Hepatocyte (in vitro differentiated cells): ENCODE data around the gene MYMX. TPM values are rescaled to one million over a fixed set of nuclear protein-coding genes. Genes with fewer than 3 reads are reported as not detected.

Experiments used
- DNase-seq: peaks from one replicate; pipeline ENCODE4 v3.0.0-alpha.2; 2016; ENCODE audit warnings: low spot score
- H2AFZ ChIP-seq: fragments of 200-600 bp; sonication (generic); 2 replicates; pipeline ENCODE4 v1.6.0; 2016; ENCODE audit warnings: antibody characterized with exemption, mild to moderate bottlenecking
- H3K27ac ChIP-seq: fragments of 200-600 bp; sonication (generic); 2 replicates; pipeline ENCODE4 v1.5.1; 2016; ENCODE audit warnings: mild to moderate bottlenecking
- H3K27me3 ChIP-seq: fragments of 200-600 bp; sonication (generic); 2 replicates; pipeline ENCODE4 v1.6.1; 2016
- H3K36me3 ChIP-seq: fragments of 200-600 bp; sonication (generic); replicated peaks from 2 replicates; pipeline ENCODE4 v1.5.1; 2016; ENCODE audit warnings: low read depth; ENCODE audit not compliant: insufficient read depth
- H3K4me1 ChIP-seq: fragments of 200-600 bp; sonication (generic); 2 replicates; pipeline ENCODE4 v1.5.1; 2016; ENCODE audit warnings: mild to moderate bottlenecking, moderate library complexity; ENCODE audit not compliant: insufficient read depth
- H3K4me2 ChIP-seq: fragments of 200-600 bp; sonication (generic); 2 replicates; pipeline ENCODE4 v1.6.0; 2016
- H3K4me3 ChIP-seq: fragments of 200-600 bp; sonication (generic); 2 replicates; pipeline ENCODE4 v1.5.1; 2016; ENCODE audit warnings: mild to moderate bottlenecking
- H3K79me2 ChIP-seq: fragments of 200-600 bp; sonication (generic); 2 replicates; pipeline ENCODE4 v1.6.0; 2017; ENCODE audit warnings: mild to moderate bottlenecking
- H3K9me2 ChIP-seq: fragments of 200-600 bp; sonication (generic); replicated peaks from 2 replicates; pipeline ENCODE4 v1.6.0; 2017; ENCODE audit warnings: mild to moderate bottlenecking; ENCODE audit not compliant: insufficient read depth
- H3K9me3 ChIP-seq: fragments of 200-600 bp; sonication (generic); 2 replicates; pipeline ENCODE4 v1.5.1; 2016; ENCODE audit warnings: low read depth, mild to moderate bottlenecking
- H4K20me1 ChIP-seq: fragments of 200-600 bp; sonication (generic); 2 replicates; pipeline ENCODE4 v1.6.0; 2016; ENCODE audit warnings: mild to moderate bottlenecking; ENCODE audit not compliant: insufficient read depth, poor library complexity, severe bottlenecking
- CTCF ChIP-seq: fragments of 200-600 bp; sonication (generic); IDR thresholded peaks from 2 replicates; pipeline ENCODE4 v1.5.1; 2016; ENCODE audit warnings: antibody characterized with exemption, mild to moderate bottlenecking; ENCODE audit not compliant: poor library complexity
- EZH2 ChIP-seq: fragments of 200-600 bp; sonication (generic); IDR thresholded peaks from 2 replicates; pipeline ENCODE4 v1.6.1; 2016; ENCODE audit warnings: antibody characterized with exemption, mild to moderate bottlenecking, borderline replicate concordance
- EZH2phosphoT487 ChIP-seq: fragments of 200-600 bp; sonication (generic); IDR thresholded peaks from one replicate; pipeline ENCODE4 v1.6.1; 2018; ENCODE audit warnings: antibody characterized with exemption, mild to moderate bottlenecking, low read depth, moderate library complexity; ENCODE audit not compliant: unreplicated experiment, severe bottlenecking
- WGBS: methylation state at CpG from one replicate; pipeline ENCODE4 v1.1.6; 2016; ENCODE audit warnings: low lambda C conversion rate; ENCODE audit errors: missing lambda C conversion rate; 5-methylcytosine and 5-hydroxymethylcytosine counted together
- polyA plus RNA-seq: library from polyadenylated mRNA; unstranded; fragments of >200 nt; fragmentation: Nextera tagmentation; extraction: Ambion mirVana; gene quantifications from 2 replicates; pipeline ENCODE4 v1.2.1, GENCODE V29; 2016
- total RNA-seq: library from RNA; depleted of rRNA; stranded (reverse); fragments of >200 nt; gene quantifications from 2 replicates; pipeline ENCODE4 v1.2.3, GENCODE V29; 2014

The MYMX gene
- total and polyA plus RNA-seq, 2 experiments from 2014 or later = not detected

DNA sequence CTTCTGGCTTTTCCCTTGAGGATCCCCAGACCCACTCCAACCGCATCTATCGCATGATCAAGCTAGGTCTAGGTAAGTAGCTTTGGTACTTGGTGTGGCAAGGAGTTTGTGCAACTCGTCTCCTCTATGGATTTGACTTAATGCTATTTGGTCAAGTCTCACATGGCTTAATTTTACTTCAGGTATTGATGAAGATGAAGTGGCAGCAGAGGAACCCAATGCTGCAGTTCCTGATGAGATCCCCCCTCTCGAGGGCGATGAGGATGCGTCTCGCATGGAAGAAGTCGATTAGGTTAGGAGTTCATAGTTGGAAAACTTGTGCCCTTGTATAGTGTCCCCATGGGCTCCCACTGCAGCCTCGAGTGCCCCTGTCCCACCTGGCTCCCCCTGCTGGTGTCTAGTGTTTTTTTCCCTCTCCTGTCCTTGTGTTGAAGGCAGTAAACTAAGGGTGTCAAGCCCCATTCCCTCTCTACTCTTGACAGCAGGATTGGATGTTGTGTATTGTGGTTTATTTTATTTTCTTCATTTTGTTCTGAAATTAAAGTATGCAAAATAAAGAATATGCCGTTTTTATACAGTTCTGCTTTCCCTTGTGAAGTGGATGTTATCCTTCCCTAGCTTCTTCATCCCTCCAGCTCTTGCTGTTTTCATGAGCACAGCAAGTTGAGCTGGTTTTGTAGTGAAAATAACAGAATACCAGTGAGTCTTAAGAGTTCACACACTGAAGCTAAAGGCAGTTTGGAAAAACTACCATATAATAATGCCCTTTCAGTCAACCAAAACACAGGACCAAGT lies 36.8 kb downstream of the MYMX start:
- Histone ChIP-seq H3K79me2 (peaks cover 68% of the 10 kb centered on the region), H2AFZ (no peak overlapping the region), H4K20me1 (peaks cover 64% of the 10 kb centered on the region), H3K27ac (no peak overlapping the region), H3K4me3 (no peak overlapping the region), H3K4me2 (no peak overlapping the region), H3K9me2 (no peaks in the 10 kb centered on the region), H3K9me3 (no peaks in the 10 kb centered on the region), H3K4me1 (peaks cover 19% of the 10 kb centered on the region), H3K27me3 (no peaks in the 10 kb centered on the region), H3K36me3 (no peaks in the 10 kb centered on the region)
- peak; percentile 65 for DNase-seq
- WGBS = 82% methylated on average over 10 of the region's 10 CpGs
- TF ChIP-seq EZH2 (no peak), CTCF (peak; percentile 44), EZH2phosphoT487 (no peak)

DNA sequence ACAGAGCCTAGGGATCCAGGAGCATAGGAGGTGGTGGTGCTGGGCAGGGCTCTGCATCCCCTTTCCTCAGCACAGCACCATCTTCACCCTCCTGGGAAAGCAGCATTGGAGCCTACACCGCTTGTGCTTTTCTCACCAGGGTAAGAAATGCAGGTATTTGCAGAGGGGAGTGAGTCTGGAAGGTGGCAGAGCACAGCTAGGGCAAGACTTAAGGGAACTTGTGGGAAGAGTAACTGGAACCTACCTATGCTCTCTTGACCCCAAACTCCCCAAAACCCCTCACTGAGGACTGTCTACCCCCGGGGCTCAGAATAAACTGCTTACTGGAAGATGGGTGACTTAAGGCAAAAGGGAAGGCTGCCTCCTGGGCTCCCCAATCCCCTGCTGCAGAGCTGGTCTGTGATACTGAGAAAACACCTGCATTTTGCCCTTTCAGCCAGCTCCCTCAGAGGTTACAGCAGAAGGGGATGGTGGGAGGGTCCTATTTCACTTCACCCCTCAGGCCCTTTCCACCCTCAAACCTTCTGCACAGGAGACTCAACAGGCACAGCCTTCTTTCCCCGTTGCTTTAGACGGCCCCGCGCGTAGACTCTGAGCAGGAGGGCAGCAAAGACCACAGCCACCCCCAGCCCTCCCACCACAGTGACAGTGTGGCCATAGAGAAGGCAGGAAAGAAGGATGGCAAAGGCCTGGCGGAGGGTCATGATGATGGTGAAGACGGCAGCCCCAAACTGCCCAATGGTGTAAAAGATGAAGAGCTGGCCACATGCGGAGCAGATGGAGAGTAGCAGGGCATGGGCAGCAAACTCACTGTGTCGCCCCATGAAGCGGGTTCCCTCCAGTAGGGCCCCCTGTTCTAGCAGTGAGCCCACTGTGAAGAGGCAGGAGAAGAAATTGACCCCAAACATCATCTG lies 37.7 kb downstream of the MYMX start:
- Histone ChIP-seq H3K27me3 (no peaks in the 10 kb centered on the region), H3K27ac (no peak overlapping the region), H4K20me1 (peaks cover 55% of the 10 kb centered on the region), H3K79me2 (peaks cover 58% of the 10 kb centered on the region), H3K9me3 (no peaks in the 10 kb centered on the region), H3K4me2 (no peak overlapping the region), H3K4me1 (peaks cover 9% of the 10 kb centered on the region), H2AFZ (no peak overlapping the region), H3K9me2 (no peaks in the 10 kb centered on the region), H3K36me3 (no peaks in the 10 kb centered on the region), H3K4me3 (no peak overlapping the region)
- WGBS = 87% methylated on average over 12 of the region's 12 CpGs
- DNase-seq = no peak
- no peak for TF ChIP-seq EZH2
- TF ChIP-seq CTCF = no peak
- no peak for TF ChIP-seq EZH2phosphoT487

DNA sequence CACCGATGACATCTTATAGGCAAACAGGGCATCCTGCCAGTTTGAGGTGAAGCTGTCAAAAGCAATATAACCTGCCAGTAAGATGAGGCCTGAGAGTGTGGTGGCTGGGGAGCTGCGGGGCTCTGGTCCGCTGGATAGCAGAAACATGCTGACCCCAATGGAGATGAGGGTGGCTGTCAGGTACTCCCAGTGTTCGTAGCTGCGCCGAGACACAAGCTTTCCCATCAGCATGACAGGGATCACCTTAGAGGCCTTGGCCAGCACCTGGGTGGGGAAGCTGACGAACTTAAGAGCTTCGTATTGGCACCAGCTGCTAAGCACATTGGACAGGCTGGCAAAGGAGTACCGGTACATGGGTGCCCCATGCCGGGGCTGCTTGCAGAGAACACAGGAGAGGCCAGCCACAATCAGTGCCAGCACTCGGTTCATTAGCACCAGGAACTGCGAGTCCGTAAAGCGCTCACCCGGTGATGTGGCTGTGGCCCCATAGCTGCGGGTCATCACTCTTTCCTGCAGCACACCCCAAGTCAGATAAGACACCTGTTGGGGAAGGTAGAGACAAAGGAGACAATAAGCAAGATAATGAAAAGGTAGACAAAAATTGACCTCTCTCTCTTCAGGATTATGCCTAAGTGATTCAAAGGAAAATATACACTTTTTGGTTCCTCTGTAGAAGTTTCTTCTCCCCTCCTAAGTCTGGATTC lies 38.5 kb downstream of the MYMX start:
- Histone ChIP-seq H3K27me3 (no peaks in the 10 kb centered on the region), H3K36me3 (no peaks in the 10 kb centered on the region), H4K20me1 (peaks cover 47% of the 10 kb centered on the region), H3K27ac (no peak overlapping the region), H3K4me1 (peaks cover 5% of the 10 kb centered on the region), H3K9me3 (no peaks in the 10 kb centered on the region), H3K4me2 (peak overlapping the region; percentile 98), H2AFZ (no peak overlapping the region), H3K4me3 (no peak overlapping the region), H3K79me2 (peaks cover 50% of the 10 kb centered on the region), H3K9me2 (no peaks in the 10 kb centered on the region)
- no peak for DNase-seq
- TF ChIP-seq CTCF (no peak), EZH2phosphoT487 (no peak), EZH2 (no peak)
- WGBS = 85% methylated on average over 16 of the region's 16 CpGs
